Measurements from ENCODE around the gene EMC10. TPM values are rescaled to one million over a fixed set of nuclear protein-coding genes. Genes with fewer than 3 reads are reported as not detected.

EMC10 gene
- total RNA-seq, 1 donor from 2014 or later = 274 TPM

- no peak for TF ChIP-seq CTCF (IDR thresholded peaks at IDR 0.05; ENCODE audit: insufficient read depth, low read length, poor library complexity, severe bottlenecking)
- H3K27me3 ChIP-seq (ENCODE audit: control insufficient read depth, insufficient read depth, low read length) = peaks cover 9% of the 10 kb centered on the region
Measured at GRCh38 chr19:50514346-50515167, 38.2 kb downstream of the EMC10 start.

GRCh38 chr19:50515168-50515561 is 38.9 kb downstream of the EMC10 start:
- no peaks in the 10 kb centered on the region for H3K36me3 ChIP-seq (ENCODE audit: control insufficient read depth, insufficient read depth, low read length)
- no peak for DNase-seq (ENCODE audit: low read depth)
- H3K27me3 ChIP-seq (ENCODE audit: control insufficient read depth, insufficient read depth, low read length) = peaks cover 9% of the 10 kb centered on the region
- TF ChIP-seq CTCF (IDR thresholded peaks at IDR 0.05; ENCODE audit: insufficient read depth, low read length, poor library complexity, severe bottlenecking) = no peak
- H3K4me3 ChIP-seq (ENCODE audit: low read depth, low read length) = no peak overlapping the region

More at GRCh38 chr19:50514346-50515167, 38.2 kb downstream of the EMC10 start:
- Histone ChIP-seq H3K4me3 (ENCODE audit: low read depth, low read length) (no peak overlapping the region), H3K36me3 (ENCODE audit: control insufficient read depth, insufficient read depth, low read length) (no peaks in the 10 kb centered on the region)
- no peak for DNase-seq (ENCODE audit: low read depth)

GRCh38 chr19:50516456-50516855 is 40.1 kb downstream of the EMC10 start:
- Histone ChIP-seq H3K4me3 (ENCODE audit: low read depth, low read length) (no peak overlapping the region), H3K27me3 (ENCODE audit: control insufficient read depth, insufficient read depth, low read length) (peaks cover 9% of the 10 kb centered on the region), H3K36me3 (ENCODE audit: control insufficient read depth, insufficient read depth, low read length) (no peaks in the 10 kb centered on the region)
- no peak for TF ChIP-seq CTCF (IDR thresholded peaks at IDR 0.05; ENCODE audit: insufficient read depth, low read length, poor library complexity, severe bottlenecking)
- DNase-seq (ENCODE audit: low read depth) = no peak

GRCh38 chr19:50516964-50517703 is 40.8 kb downstream of the EMC10 start:
- Histone ChIP-seq H3K36me3 (ENCODE audit: control insufficient read depth, insufficient read depth, low read length) (no peaks in the 10 kb centered on the region), H3K4me3 (ENCODE audit: low read depth, low read length) (no peak overlapping the region)
- no peak for TF ChIP-seq CTCF (IDR thresholded peaks at IDR 0.05; ENCODE audit: insufficient read depth, low read length, poor library complexity, severe bottlenecking)

GRCh38 chr19:50517704-50518075 is 41.4 kb downstream of the EMC10 start:
- Histone ChIP-seq H3K27me3 (ENCODE audit: control insufficient read depth, insufficient read depth, low read length) (peaks cover 9% of the 10 kb centered on the region), H3K4me3 (ENCODE audit: low read depth, low read length) (no peak overlapping the region), H3K36me3 (ENCODE audit: control insufficient read depth, insufficient read depth, low read length) (no peaks in the 10 kb centered on the region)
- TF ChIP-seq CTCF (IDR thresholded peaks at IDR 0.05; ENCODE audit: insufficient read depth, low read length, poor library complexity, severe bottlenecking) = no peak
- DNase-seq (ENCODE audit: low read depth) = no peak

More at GRCh38 chr19:50516964-50517703, 40.8 kb downstream of the EMC10 start:
- H3K27me3 ChIP-seq (ENCODE audit: control insufficient read depth, insufficient read depth, low read length) = peaks cover 9% of the 10 kb centered on the region
- no peak for DNase-seq (ENCODE audit: low read depth)

Data from kidney epithelial cell (primary cell).